Activated T-helper 1 cell treated with anti-CD3 and anti-CD28 coated beads, Interleukin-12 subunit alpha, Interleukin-12 subunit beta, Interleukin-2, Interleukin-4 antibody, amounts not matched to agents 30 ng/mL and 10 ng/mL and 1 ng/mL, durations not matched to agents 14 hours and 24 hours and 36 hours (primary cell): ENCODE results near the gene CDCA4. TPM values are rescaled to one million over a fixed set of nuclear protein-coding genes. Genes with fewer than 3 reads are reported as not detected.
A peak's percentile ranks its signal among the peaks of the same experiment; 100 is the strongest.

Experiments used
- DNase-seq: peaks from one replicate; pipeline ENCODE4 v3.0.0; 2021; ENCODE audit warnings: low spot score
- H3K27ac Mint-ChIP-seq: one replicate; pipeline ENCODE4 v1.8.0; 2021; ENCODE audit warnings: mild to moderate bottlenecking, mixed read lengths
- H3K27me3 Mint-ChIP-seq: one replicate; pipeline ENCODE4 v1.8.0; 2022; ENCODE audit warnings: mild to moderate bottlenecking, moderate library complexity, mixed read lengths; ENCODE audit not compliant: insufficient read depth
- H3K36me3 Mint-ChIP-seq: one replicate; pipeline ENCODE4 v1.8.0; 2021; ENCODE audit warnings: low read depth, mixed read lengths
- H3K4me1 Mint-ChIP-seq: one replicate; pipeline ENCODE4 v1.8.0; 2021; ENCODE audit warnings: low read depth, mixed read lengths
- H3K4me3 Mint-ChIP-seq: one replicate; pipeline ENCODE4 v1.8.0; 2021; ENCODE audit warnings: mild to moderate bottlenecking, moderate library complexity, mixed read lengths
- H3K9me3 Mint-ChIP-seq: one replicate; pipeline ENCODE4 v1.8.0; 2021; ENCODE audit warnings: mixed read lengths
- intact Hi-C: fragments of 100-400 bp; cut with micrococcal nuclease; formaldehyde crosslinking; loops from one replicate; pipeline ENCODE4 v1.15.1; 2024
- total RNA-seq: library from RNA; stranded (reverse); gene quantifications from 2 replicates; pipeline ENCODE4 v1.2.3, GENCODE V29; 2022

CDCA4 gene
- total RNA-seq, 1 donor from 2014 or later, result 62.5 TPM

DNA sequence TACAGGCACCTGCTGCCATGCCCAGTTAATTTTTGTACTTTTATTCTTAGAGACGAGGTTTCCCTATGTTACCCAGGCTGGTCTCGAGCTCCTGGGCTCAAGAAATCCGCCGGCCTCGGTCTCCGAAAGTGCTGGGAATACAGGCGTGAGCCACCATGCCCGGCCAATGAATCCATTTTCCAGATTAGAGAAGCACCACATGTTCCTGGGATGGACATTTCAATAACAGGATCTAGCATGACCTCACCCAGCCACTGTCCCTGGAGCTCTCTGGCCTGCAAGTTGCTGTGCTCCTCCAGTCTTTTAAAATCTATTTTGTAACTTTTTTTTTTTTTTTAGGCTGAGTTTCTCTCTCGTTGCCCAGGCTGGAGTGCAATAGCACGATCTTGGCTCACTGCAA lies 42.2 kb upstream of the CDCA4 start:
- H3K27ac Mint-ChIP-seq, result peak overlapping the region; percentile 96
- peak overlapping the region; percentile 89 for H3K4me3 Mint-ChIP-seq
- H3K27me3 Mint-ChIP-seq, result no peaks in the 10 kb centered on the region
- peaks cover 8% of the 10 kb centered on the region for H3K36me3 Mint-ChIP-seq
- no peaks in the 10 kb centered on the region for H3K9me3 Mint-ChIP-seq
- no peak for DNase-seq
- H3K4me1 Mint-ChIP-seq, result peaks cover 62% of the 10 kb centered on the region
- intact Hi-C loops, result no loop called here

DNA sequence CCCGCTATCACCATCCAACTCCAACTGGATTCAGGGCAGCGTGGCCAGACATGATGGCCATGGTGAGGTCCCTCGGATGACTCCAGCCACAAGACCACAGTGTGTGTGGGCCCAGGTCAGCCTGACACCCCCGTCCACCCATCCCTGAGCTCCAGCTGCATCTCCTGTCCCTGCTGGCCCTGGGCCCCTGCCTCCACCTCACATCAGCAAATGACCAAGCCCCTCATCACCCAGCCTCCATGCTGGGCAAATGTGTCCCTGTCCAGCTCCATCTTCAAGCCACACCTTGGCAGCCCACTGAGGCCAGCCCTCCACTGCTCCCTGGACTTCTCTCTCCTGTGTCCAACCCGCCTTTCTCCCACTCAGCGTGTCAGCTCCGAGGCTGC lies 41.2 kb upstream of the CDCA4 start:
- Mint-ChIP-seq H3K4me1 (peaks cover 55% of the 10 kb centered on the region), H3K36me3 (peaks cover 8% of the 10 kb centered on the region), H3K9me3 (no peaks in the 10 kb centered on the region), H3K4me3 (peak overlapping the region; percentile 80), H3K27me3 (no peaks in the 10 kb centered on the region), H3K27ac (peak overlapping the region; percentile 96)
- intact Hi-C loops, result no loop called here
- no peak for DNase-seq

DNA sequence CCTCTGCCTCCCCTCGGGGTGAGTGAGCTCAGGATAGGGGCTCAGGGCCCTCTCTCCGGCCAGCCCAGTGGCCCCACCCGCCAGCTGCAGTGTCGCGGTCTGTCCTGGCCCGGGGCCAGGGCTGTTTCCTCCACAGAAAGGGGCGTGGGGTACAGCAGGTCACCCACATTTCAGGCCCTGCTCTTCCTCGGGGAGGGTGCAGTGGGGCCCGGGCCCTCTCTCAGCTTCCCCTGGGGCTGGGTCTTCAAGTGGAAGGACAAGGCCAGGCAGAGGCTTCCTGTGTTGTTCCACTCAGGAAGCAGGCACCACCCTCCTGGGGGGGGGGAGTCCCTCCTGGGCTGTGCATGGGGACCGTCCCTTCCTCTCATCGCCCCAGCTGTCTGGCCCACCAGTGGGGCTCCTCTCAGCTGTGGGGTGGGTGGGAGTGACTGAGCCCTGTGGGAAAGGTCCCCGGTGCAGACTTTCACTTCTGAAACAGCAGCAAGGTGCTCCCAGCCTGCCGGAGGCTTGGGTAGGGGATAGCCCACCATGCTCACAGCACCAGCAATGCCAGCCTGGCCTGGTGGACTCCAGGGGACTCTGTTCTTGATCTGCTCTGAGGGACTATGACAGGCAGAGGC lies 40.7 kb upstream of the CDCA4 start:
- intact Hi-C loops, result no loop called here
- peak; percentile 39 for DNase-seq
- Mint-ChIP-seq H3K27ac (peak overlapping the region; percentile 96), H3K9me3 (no peaks in the 10 kb centered on the region), H3K36me3 (peaks cover 8% of the 10 kb centered on the region), H3K27me3 (no peaks in the 10 kb centered on the region), H3K4me3 (peak overlapping the region; percentile 80), H3K4me1 (peaks cover 53% of the 10 kb centered on the region)

DNA sequence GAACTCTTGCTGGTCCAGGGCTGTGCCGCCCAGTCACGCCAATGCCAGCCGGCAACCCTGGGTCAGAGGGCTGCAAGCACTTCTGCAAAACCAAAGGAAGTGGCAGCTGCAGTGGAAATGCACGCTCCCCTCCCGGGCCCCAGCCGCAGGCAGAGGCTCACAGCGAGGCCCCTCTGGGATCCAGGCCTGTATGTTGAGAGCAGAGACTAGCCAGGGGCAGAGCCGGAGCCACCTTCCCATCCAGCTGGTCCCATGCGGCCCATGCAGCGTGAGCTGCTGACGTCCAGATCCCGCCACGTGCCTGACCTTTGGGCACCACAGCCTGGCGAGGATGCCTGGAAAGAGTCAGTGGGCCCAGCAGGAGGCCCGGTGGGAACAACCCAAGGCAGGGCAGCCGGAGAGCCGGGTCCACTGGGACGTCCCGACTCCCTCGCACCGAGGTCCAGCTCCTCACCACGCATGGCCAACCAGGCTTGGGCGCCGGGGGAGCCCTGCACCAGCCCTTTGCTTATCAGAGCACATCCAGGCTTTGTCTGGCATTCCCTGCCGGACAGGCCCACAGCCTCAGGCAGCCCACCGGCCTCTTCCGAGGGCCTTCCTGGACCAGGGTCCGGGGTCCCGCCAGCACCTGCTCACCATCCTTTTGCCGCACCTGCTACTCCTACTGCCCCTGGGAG lies 40.0 kb upstream of the CDCA4 start:
- Mint-ChIP-seq H3K36me3 (peaks cover 8% of the 10 kb centered on the region), H3K27me3 (no peaks in the 10 kb centered on the region), H3K4me1 (peaks cover 53% of the 10 kb centered on the region), H3K4me3 (peak overlapping the region; percentile 80), H3K27ac (peak overlapping the region; percentile 100), H3K9me3 (no peaks in the 10 kb centered on the region)
- intact Hi-C loops, result no loop called here
- no peak for DNase-seq

DNA sequence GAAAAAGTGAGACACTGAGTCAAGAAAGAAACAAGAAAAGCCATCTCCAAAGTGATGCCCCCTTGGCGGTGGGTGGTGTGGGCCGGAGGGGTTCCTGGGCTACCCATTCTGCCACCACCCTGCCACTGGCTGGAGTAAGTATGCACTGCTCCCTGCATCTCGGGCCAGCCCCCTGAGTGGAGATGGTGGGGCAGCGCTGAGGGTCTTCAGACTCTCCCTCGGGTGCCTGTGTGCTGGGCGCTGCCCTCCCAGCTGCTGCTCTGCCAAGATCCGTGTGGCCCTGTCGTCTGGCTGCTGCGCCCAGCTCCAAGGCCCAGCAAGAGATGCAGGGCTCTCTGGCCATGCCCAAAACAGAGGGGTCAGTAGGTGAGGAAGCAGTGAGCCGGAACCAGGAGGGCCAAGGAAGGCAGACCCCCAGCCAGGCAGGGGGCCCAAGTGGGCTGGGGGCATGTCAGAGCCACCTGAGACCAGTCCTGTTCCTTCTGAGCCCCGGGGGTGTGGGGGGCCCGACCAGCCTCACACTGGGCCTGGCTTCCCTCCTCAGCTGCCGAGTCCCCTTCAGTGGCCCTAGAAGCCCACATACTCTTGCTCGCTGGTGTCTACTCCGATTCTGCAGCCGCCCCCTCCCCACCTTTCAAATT lies 39.2 kb upstream of the CDCA4 start:
- Mint-ChIP-seq H3K4me3 (peak overlapping the region; percentile 80), H3K4me1 (peaks cover 53% of the 10 kb centered on the region), H3K9me3 (no peaks in the 10 kb centered on the region), H3K27ac (peak overlapping the region; percentile 100), H3K36me3 (peaks cover 10% of the 10 kb centered on the region), H3K27me3 (no peaks in the 10 kb centered on the region)
- DNase-seq, result no peak
- intact Hi-C loops, result loop anchor here (1.0 kb wide), 3 partner anchors 10 to 39 kb away; partner anchors contain the start of gene CDCA4

DNA sequence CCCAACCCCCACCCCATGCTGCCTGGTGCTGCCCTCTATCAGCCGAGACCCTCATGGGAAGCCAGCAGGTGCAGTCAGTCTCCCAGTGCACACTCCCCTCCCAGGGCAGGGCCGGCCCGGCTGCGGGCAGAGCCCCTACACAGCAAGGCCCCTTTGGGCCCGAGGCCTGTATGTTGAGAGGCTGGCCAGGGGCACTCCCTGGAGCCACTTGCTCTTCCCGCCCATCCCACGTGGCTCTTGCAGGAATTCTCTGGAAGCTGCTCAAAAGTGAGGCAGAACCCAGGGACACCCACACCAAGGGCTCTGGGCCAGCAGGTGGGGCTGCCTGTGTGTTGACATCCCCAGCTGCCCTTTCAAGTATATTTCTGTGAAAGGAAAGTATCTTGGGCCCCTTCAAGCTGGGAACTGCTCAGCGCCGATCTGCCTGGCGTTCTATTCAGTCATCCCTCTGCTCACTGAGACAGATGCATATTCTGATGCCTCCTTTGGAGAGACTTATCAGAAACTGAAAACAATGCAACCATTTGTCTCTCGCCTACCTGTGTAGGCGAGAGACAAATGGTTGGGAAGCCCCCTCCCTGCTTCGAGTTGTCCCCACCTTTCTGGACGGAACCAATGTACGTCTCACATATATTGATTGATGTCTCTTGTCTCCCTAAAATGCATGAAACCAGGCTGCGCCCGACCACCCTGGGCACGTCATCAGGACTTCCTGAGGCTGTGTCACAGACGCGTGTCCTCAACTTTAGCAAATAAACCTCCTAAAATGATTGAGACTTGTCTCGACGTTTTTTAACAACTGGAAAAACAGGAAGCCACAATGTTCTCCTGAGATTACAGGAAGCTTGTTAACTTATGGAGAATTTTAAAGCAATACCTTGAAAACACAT lies 38.4 kb upstream of the CDCA4 start:
- peak overlapping the region; percentile 80 for H3K4me3 Mint-ChIP-seq
- H3K4me1 Mint-ChIP-seq, result peaks cover 45% of the 10 kb centered on the region
- H3K36me3 Mint-ChIP-seq, result peaks cover 10% of the 10 kb centered on the region
- H3K9me3 Mint-ChIP-seq, result no peaks in the 10 kb centered on the region
- intact Hi-C loops, result loop anchor here (1.0 kb wide), 3 partner anchors 11 to 38 kb away; partner anchors contain the start of gene CDCA4
- H3K27me3 Mint-ChIP-seq, result no peaks in the 10 kb centered on the region
- H3K27ac Mint-ChIP-seq, result peak overlapping the region; percentile 100
- DNase-seq, result no peak

DNA sequence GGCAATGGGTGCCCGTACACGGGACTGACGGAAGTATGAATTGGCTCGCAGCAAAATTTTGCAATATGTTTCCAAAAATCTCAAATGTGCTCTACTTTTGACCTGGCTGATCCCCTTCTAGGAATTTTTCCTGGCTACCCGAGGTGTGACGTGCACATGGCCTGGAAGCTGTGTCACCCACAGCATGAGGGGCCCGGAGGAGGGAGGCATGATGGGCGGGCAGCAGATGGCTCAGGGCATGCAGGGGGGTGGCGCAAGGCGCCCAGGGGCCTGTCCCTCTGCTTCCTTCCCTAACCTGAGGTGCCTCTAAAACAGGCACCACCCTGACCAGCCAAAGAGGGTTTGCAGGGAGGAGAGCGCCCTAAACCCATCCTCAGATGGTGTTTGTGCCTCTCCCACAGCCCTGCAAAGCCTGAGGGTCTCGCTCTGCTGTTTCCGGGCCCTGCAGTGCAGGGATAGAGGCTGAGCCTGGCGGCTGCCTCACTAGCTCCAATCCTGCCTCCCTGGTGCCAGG lies 37.7 kb upstream of the CDCA4 start:
- H3K27me3 Mint-ChIP-seq, result no peaks in the 10 kb centered on the region
- H3K9me3 Mint-ChIP-seq, result no peaks in the 10 kb centered on the region
- intact Hi-C loops, result loop anchor here (1.0 kb wide), 3 partner anchors 12 to 37 kb away; partner anchors contain the start of gene CDCA4
- no peak overlapping the region for H3K4me3 Mint-ChIP-seq
- peaks cover 42% of the 10 kb centered on the region for H3K4me1 Mint-ChIP-seq
- peak overlapping the region; percentile 100 for H3K27ac Mint-ChIP-seq
- no peak for DNase-seq
- H3K36me3 Mint-ChIP-seq, result peaks cover 14% of the 10 kb centered on the region

- DNase-seq, result no peak
- intact Hi-C loops, result no loop called here
- no peak overlapping the region for H3K4me3 Mint-ChIP-seq
- H3K36me3 Mint-ChIP-seq, result peaks cover 24% of the 10 kb centered on the region
- H3K9me3 Mint-ChIP-seq, result no peaks in the 10 kb centered on the region
- H3K27me3 Mint-ChIP-seq, result no peaks in the 10 kb centered on the region
- H3K4me1 Mint-ChIP-seq, result peaks cover 25% of the 10 kb centered on the region
- no peak overlapping the region for H3K27ac Mint-ChIP-seq
Observed at GRCh38 chr14:105056303-105056831, 35.5 kb upstream of the CDCA4 start.

DNA sequence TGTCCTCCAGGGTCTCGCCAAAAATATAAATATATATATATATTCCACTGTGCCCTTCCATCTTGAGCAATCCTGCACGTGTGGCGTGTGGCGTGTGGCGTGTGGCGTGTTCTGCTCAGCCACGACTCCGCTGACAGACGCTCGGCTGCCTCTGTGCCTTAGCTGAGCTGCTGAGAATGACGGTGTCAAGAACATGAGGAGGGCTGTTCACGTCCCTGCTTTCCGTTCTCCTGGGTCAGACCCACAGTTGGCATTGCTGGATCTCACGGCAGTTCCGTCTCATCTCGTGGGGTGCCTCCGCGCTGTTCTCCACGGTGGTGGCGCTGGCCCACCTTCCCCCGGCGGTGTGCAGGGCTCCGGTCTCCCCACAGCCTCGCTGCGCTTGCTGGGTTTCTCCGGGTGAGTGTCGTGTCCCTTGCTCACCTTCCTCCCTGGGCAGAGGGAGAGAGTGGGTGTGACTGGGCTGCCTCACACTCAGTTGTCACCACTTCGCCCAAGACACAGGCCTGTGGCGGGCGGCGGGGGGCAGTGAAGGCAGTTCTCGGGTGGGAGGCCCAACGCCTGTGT lies 34.9 kb upstream of the CDCA4 start:
- no peaks in the 10 kb centered on the region for H3K9me3 Mint-ChIP-seq
- DNase-seq, result no peak
- no peak overlapping the region for H3K27ac Mint-ChIP-seq
- peaks cover 29% of the 10 kb centered on the region for H3K36me3 Mint-ChIP-seq
- no peaks in the 10 kb centered on the region for H3K27me3 Mint-ChIP-seq
- intact Hi-C loops, result no loop called here
- H3K4me3 Mint-ChIP-seq, result no peak overlapping the region
- H3K4me1 Mint-ChIP-seq, result peaks cover 25% of the 10 kb centered on the region

DNA sequence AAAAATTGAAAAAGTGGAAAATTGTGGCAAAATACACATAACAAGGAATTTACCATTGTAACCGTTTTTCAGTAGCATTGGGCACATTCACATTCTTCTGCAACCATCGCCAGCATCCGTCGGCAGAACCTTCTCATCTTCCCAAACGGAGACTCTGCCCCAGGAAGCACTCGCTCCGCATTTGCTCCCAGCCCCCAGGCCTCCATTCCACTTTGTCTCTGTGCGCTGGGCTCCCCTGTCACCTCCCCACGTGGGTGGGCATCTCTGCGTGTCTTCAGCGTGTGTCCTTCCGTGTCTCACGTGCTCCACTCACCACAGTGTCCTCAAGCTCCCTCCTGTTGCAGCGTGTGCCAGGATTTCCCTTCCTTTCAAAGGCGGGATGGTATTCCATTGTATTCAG lies 34.5 kb upstream of the CDCA4 start:
- Mint-ChIP-seq H3K4me1 (peaks cover 20% of the 10 kb centered on the region), H3K36me3 (peaks cover 29% of the 10 kb centered on the region), H3K27me3 (no peaks in the 10 kb centered on the region), H3K27ac (no peak overlapping the region), H3K9me3 (no peaks in the 10 kb centered on the region), H3K4me3 (no peak overlapping the region)
- intact Hi-C loops, result no loop called here
- no peak for DNase-seq

- intact Hi-C loops, result no loop called here
- no peaks in the 10 kb centered on the region for H3K9me3 Mint-ChIP-seq
- no peak overlapping the region for H3K4me3 Mint-ChIP-seq
- H3K27ac Mint-ChIP-seq, result no peak overlapping the region
- H3K27me3 Mint-ChIP-seq, result no peaks in the 10 kb centered on the region
- DNase-seq, result no peak
- peaks cover 7% of the 10 kb centered on the region for H3K4me1 Mint-ChIP-seq
- H3K36me3 Mint-ChIP-seq, result peaks cover 23% of the 10 kb centered on the region
Observed at GRCh38 chr14:105053996-105054395, 33.1 kb upstream of the CDCA4 start.

- intact Hi-C loops, result no loop called here
Observed at GRCh38 chr14:105053421-105053820, 32.5 kb upstream of the CDCA4 start.

More at GRCh38 chr14:105053421-105053820, 32.5 kb upstream of the CDCA4 start:
- DNase-seq, result no peak
- Mint-ChIP-seq H3K4me3 (no peak overlapping the region), H3K36me3 (peaks cover 24% of the 10 kb centered on the region), H3K27me3 (no peaks in the 10 kb centered on the region), H3K4me1 (peaks cover 5% of the 10 kb centered on the region), H3K9me3 (no peaks in the 10 kb centered on the region), H3K27ac (no peak overlapping the region)
